Smooth muscle cell (in vitro differentiated cells): Measurements from ENCODE around the gene KRT34. TPM values are rescaled to one million over a fixed set of nuclear protein-coding genes. Genes with fewer than 3 reads are reported as not detected.

Experiments
- DNase-seq: peaks from one replicate; lab custom pipeline; 2025; ENCODE audit not compliant: unreplicated experiment; lab: John Stamatoyannopoulos, UW
- H2AFZ ChIP-seq: fragments of 200-600 bp; sonication (generic); 2 replicates; pipeline ENCODE4 v1.6.0; 2016; ENCODE audit warnings: antibody characterized with exemption, low read depth, mild to moderate bottlenecking
- H3F3A ChIP-seq: fragments of 200-600 bp; sonication (generic); 2 replicates; pipeline ENCODE4 v1.6.0; 2017; ENCODE audit warnings: antibody characterized with exemption, low read depth
- H3K27ac ChIP-seq: fragments of 200-600 bp; sonication (generic); 2 replicates; pipeline ENCODE4 v1.5.1; 2016; ENCODE audit warnings: low read depth, mild to moderate bottlenecking
- H3K27me3 ChIP-seq: fragments of 200-600 bp; sonication (generic); 2 replicates; pipeline ENCODE4 v1.6.1; 2016; ENCODE audit warnings: low read depth, mild to moderate bottlenecking
- H3K36me3 ChIP-seq: fragments of 200-600 bp; sonication (generic); 2 replicates; pipeline ENCODE4 v1.5.1; 2016; ENCODE audit warnings: low read depth
- H3K4me1 ChIP-seq: fragments of 200-600 bp; sonication (generic); 2 replicates; pipeline ENCODE4 v1.5.1; 2016; ENCODE audit warnings: low read depth
- H3K4me2 ChIP-seq: fragments of 200-600 bp; sonication (generic); 2 replicates; pipeline ENCODE4 v1.6.0; 2016; ENCODE audit warnings: mild to moderate bottlenecking
- H3K4me3 ChIP-seq: fragments of 200-600 bp; sonication (generic); 2 replicates; pipeline ENCODE4 v1.5.1; 2016; ENCODE audit warnings: mild to moderate bottlenecking
- H3K79me2 ChIP-seq: fragments of 200-600 bp; sonication (generic); 2 replicates; pipeline ENCODE4 v1.6.0; 2016; ENCODE audit warnings: low read depth, mild to moderate bottlenecking
- H3K9ac ChIP-seq: fragments of 200-600 bp; sonication (generic); 2 replicates; pipeline ENCODE4 v1.6.0; 2016; ENCODE audit warnings: low read depth
- H3K9me3 ChIP-seq: fragments of 200-600 bp; sonication (generic); replicated peaks from 2 replicates; pipeline ENCODE4 v1.5.1; 2016; ENCODE audit warnings: low read depth
- H4K20me1 ChIP-seq: fragments of 200-600 bp; sonication (generic); 2 replicates; pipeline ENCODE4 v1.6.0; 2016; ENCODE audit warnings: low read depth
- CTCF ChIP-seq: fragments of 200-600 bp; sonication (generic); IDR thresholded peaks from 2 replicates; pipeline ENCODE4 v1.5.1; 2017; ENCODE audit warnings: borderline replicate concordance, mild to moderate bottlenecking, antibody characterized with exemption; ENCODE audit not compliant: insufficient read depth, poor library complexity, severe bottlenecking
- WGBS: methylation state at CpG from one replicate; pipeline ENCODE4 v1.1.7; 2016; ENCODE audit warnings: low lambda C conversion rate; 5-methylcytosine and 5-hydroxymethylcytosine counted together
- polyA plus RNA-seq: library from polyadenylated mRNA; unstranded; fragments of >200 nt; fragmentation: Nextera tagmentation; extraction: Ambion mirVana; gene quantifications from 2 replicates; pipeline ENCODE4 v1.2.1, GENCODE V29; 2016
- total RNA-seq: library from RNA; depleted of rRNA; stranded (reverse); fragments of >200 nt; gene quantifications from 2 replicates; pipeline ENCODE4 v1.2.3, GENCODE V29; 2014

The KRT34 gene
- total and polyA plus RNA-seq, 2 experiments from 2014 or later: 5.3 to 23.1 TPM

GRCh38 chr17:41340494-41340893 lies 41.6 kb downstream of the KRT34 start:
- Histone ChIP-seq H2AFZ (no peak overlapping the region), H4K20me1 (no peaks in the 10 kb centered on the region), H3K4me1 (no peaks in the 10 kb centered on the region), H3F3A (no peaks in the 10 kb centered on the region), H3K9me3 (no peaks in the 10 kb centered on the region), H3K27ac (no peak overlapping the region), H3K27me3 (no peaks in the 10 kb centered on the region), H3K79me2 (no peaks in the 10 kb centered on the region), H3K9ac (no peak overlapping the region), H3K4me2 (no peak overlapping the region), H3K4me3 (no peak overlapping the region), H3K36me3 (no peaks in the 10 kb centered on the region)
- no peak for DNase-seq
- TF ChIP-seq CTCF: no peak
- 73% methylated on average over 3 of the region's 3 CpGs for WGBS

GRCh38 chr17:41339571-41340172 lies 42.4 kb downstream of the KRT34 start:
- H4K20me1 ChIP-seq: no peaks in the 10 kb centered on the region
- H2AFZ ChIP-seq: no peak overlapping the region
- H3K4me3 ChIP-seq: no peak overlapping the region
- no peak overlapping the region for H3K27ac ChIP-seq
- H3F3A ChIP-seq: no peaks in the 10 kb centered on the region
- H3K27me3 ChIP-seq: no peaks in the 10 kb centered on the region
- DNase-seq: no peak
- 73% methylated on average over 2 of the region's 2 CpGs for WGBS
- no peaks in the 10 kb centered on the region for H3K4me1 ChIP-seq
- H3K4me2 ChIP-seq: no peak overlapping the region
- H3K9ac ChIP-seq: no peak overlapping the region
- no peaks in the 10 kb centered on the region for H3K36me3 ChIP-seq
- TF ChIP-seq CTCF: no peak
- H3K79me2 ChIP-seq: no peaks in the 10 kb centered on the region
- no peaks in the 10 kb centered on the region for H3K9me3 ChIP-seq

GRCh38 chr17:41338961-41339485 lies 43.1 kb downstream of the KRT34 start:
- no peak overlapping the region for H2AFZ ChIP-seq
- WGBS: 71% methylated on average over 5 of the region's 5 CpGs
- no peak overlapping the region for H3K9ac ChIP-seq
- H3K36me3 ChIP-seq: no peaks in the 10 kb centered on the region
- no peaks in the 10 kb centered on the region for H4K20me1 ChIP-seq
- no peaks in the 10 kb centered on the region for H3K79me2 ChIP-seq
- no peaks in the 10 kb centered on the region for H3K9me3 ChIP-seq
- H3K27me3 ChIP-seq: no peaks in the 10 kb centered on the region
- no peak overlapping the region for H3K27ac ChIP-seq
- no peak overlapping the region for H3K4me2 ChIP-seq
- no peak for DNase-seq
- H3K4me3 ChIP-seq: no peak overlapping the region
- H3K4me1 ChIP-seq: no peaks in the 10 kb centered on the region
- TF ChIP-seq CTCF: no peak
- no peaks in the 10 kb centered on the region for H3F3A ChIP-seq

GRCh38 chr17:41335747-41336146 lies 46.4 kb downstream of the KRT34 start:
- no peaks in the 10 kb centered on the region for H3K27me3 ChIP-seq
- H3K9ac ChIP-seq: no peak overlapping the region
- H3K9me3 ChIP-seq: no peaks in the 10 kb centered on the region
- no peaks in the 10 kb centered on the region for H4K20me1 ChIP-seq
- H3K4me2 ChIP-seq: no peak overlapping the region
- no peaks in the 10 kb centered on the region for H3F3A ChIP-seq
- no peaks in the 10 kb centered on the region for H3K79me2 ChIP-seq
- no peaks in the 10 kb centered on the region for H3K36me3 ChIP-seq
- DNase-seq: no peak
- H3K4me3 ChIP-seq: no peak overlapping the region
- H3K27ac ChIP-seq: no peak overlapping the region
- no peaks in the 10 kb centered on the region for H3K4me1 ChIP-seq
- no peak overlapping the region for H2AFZ ChIP-seq
- WGBS: 100% methylated on average over 1 of the region's 1 CpG
- no peak for TF ChIP-seq CTCF
